Ovary (tissue), 9 donors: Measurements from ENCODE around the gene ADAD2. TPM values are rescaled to one million over a fixed set of nuclear protein-coding genes. Genes with fewer than 3 reads are reported as not detected.

Source experiments
- DNase-seq, 5 donors: peaks; one replicate each; pipeline ENCODE4 v3.0.0-alpha.2; 2019 to 2020
- H3K27ac ChIP-seq, 2 donors: fragments of 200-600 bp; one replicate each; pipeline versions ENCODE4 v1.5.1 to v1.8.0; 2019 to 2022
- H3K27me3 ChIP-seq: fragments of 200-600 bp; one replicate; pipeline ENCODE4 v1.8.0; 2022
- H3K36me3 ChIP-seq: fragments of 200-600 bp; sonication (generic); one replicate; pipeline ENCODE4 v1.5.1; 2019
- H3K4me1 ChIP-seq: one replicate; pipeline ENCODE4 v1.8.1; 2013; ENCODE audit warnings: mild to moderate bottlenecking, moderate library complexity; ENCODE audit not compliant: insufficient read depth
- H3K4me3 ChIP-seq: fragments of 200-600 bp; sonication (generic); one replicate; pipeline ENCODE4 v1.5.1; 2017
- H3K9me3 ChIP-seq, 2 donors: fragments of 200-600 bp in 1 of 2; sonication (generic) in 1 of 2; one replicate each; pipeline versions ENCODE4 v1.5.1 to v1.8.1; 2013 to 2019; ENCODE audit warnings: mild to moderate bottlenecking in 1 of 2, moderate library complexity in 1 of 2
- CTCF ChIP-seq, 3 donors: fragments of 450-650 bp in 2 of 3; fragments of 200-600 bp in 1 of 3; IDR thresholded peaks; one replicate each; pipeline versions ENCODE4 v1.5.1 to v1.8.0; 2016 to 2022; ENCODE audit warnings: antibody characterized with exemption in 3 of 3, mild to moderate bottlenecking in 1 of 3
- EP300 ChIP-seq: sonication (generic); formaldehyde crosslinking; IDR thresholded peaks from one replicate; pipeline ENCODE4 v1.6.1; 2017; ENCODE audit warnings: antibody characterized with exemption
- POLR2A ChIP-seq: fragments of 450-650 bp; IDR thresholded peaks from one replicate; pipeline ENCODE4 v1.6.1; 2017; ENCODE audit warnings: antibody characterized with exemption, mild to moderate bottlenecking, moderate library complexity
- WGBS, 3 donors: extraction: QIAGEN DNeasy Blood & Tissue Kit in 1 of 3; methylation state at CpG; one replicate each; pipeline versions ENCODE4 v1.1.5 to v1.1.7; 2013 to 2017; 5-methylcytosine and 5-hydroxymethylcytosine counted together
- intact Hi-C, 4 donors: fragments of 100-400 bp; cut with DNase I; formaldehyde crosslinking; loops; one replicate each; pipeline versions ENCODE4 v1.11.0 to v1.15.1; 2022 to 2023
- polyA plus RNA-seq, 2 donors: library from polyadenylated mRNA; stranded (reverse); fragments of 200-250 nt in 1 of 2; fragments of 350-450 nt in 1 of 2; fragmentation: Illumina TruSeq in 1 of 2; extraction: RNeasy Lipid Tissue Mini Kit (QIAGEN cat#74804) in 1 of 2; gene quantifications; one replicate each; pipeline ENCODE4 v1.2.3, GENCODE V29; 2013 to 2014
- total RNA-seq, 7 donors: library from RNA; depleted of rRNA in 2 of 7; stranded (reverse); fragments of >200 nt in 2 of 7; fragmentation: NEBNext Ultra II Directional in 3 of 7; extraction: Animal tissue kit (Norgen Biotek cat#: 25700) in 3 of 7; gene quantifications; one replicate each; pipeline versions ENCODE4 v1.1.0 to v1.2.4, GENCODE V29; 2016 to 2023
- donor health status: DM: no; HTN: no; CAD: no; lungs with moderate emphysema.
- donor health status: DM: no; HTN: no; CAD: no.
- donor health status: Bipolar disorder and iron deficiency.
- donor health status: DM: yes; HTN: yes; CAD: no.
- donor health status: DM: no; HTN: no; CAD: no.
- donor health status: DM: yes; HTN: yes; CAD: no.

Gene ADAD2
- total and polyA plus RNA-seq, 9 donors = 0.12 to 2.0 (median 0.84) TPM; not detected in 5

- no peak for DNase-seq
- WGBS, 3 donors = 87 to 90% (median 87%) methylated on average over 10 of the region's 10 CpGs
- Histone ChIP-seq H3K36me3 (no peaks in the 10 kb centered on the region), H3K27ac (no peak overlapping the region), H3K4me1 (no peaks in the 10 kb centered on the region), H3K9me3 (no peaks in the 10 kb centered on the region), H3K27me3 (no peaks in the 10 kb centered on the region), H3K4me3 (no peak overlapping the region)
- intact Hi-C loops = no loop called here
- TF ChIP-seq CTCF (IDR thresholded peaks at IDR 0.05) = no peak
- no peak for TF ChIP-seq POLR2A
- no peak for TF ChIP-seq EP300
These were observed 55.2 kb downstream of the ADAD2 start for GRCh38 chr16:84245956-84246678.

GRCh38 chr16:84246679-84247077 lies 55.7 kb downstream of the ADAD2 start:
- no peak for DNase-seq
- no peak overlapping the region for H3K27ac ChIP-seq
- H3K4me3 ChIP-seq = no peak overlapping the region
- 51 to 70% (median 54%) methylated on average over 5 of the region's 5 CpGs for WGBS, 3 donors
- H3K36me3 ChIP-seq = no peaks in the 10 kb centered on the region
- H3K9me3 ChIP-seq = no peaks in the 10 kb centered on the region
- H3K4me1 ChIP-seq = no peaks in the 10 kb centered on the region
- TF ChIP-seq EP300 = no peak
- no peak for TF ChIP-seq CTCF (IDR thresholded peaks at IDR 0.05)
- TF ChIP-seq POLR2A = no peak
- no peaks in the 10 kb centered on the region for H3K27me3 ChIP-seq
- intact Hi-C loops = no loop called here

Other genes with a start within 250 kb of the ADAD2 start
- gene OSGIN1, start 237.9 kb upstream of the ADAD2 start, total RNA-seq = 1 to 10 TPM; 2.0 to 9.3 (median 5.4) TPM
- 1 to 10 TPM in 1 of 2 donors, under 1 TPM in 1; 0.65 to 5.5 TPM for gene OSGIN1, start 237.9 kb upstream of the ADAD2 start, polyA plus RNA-seq
- under 1 TPM in 3 of 7 donors, not detected in 4; 0.20 to 0.50 (median 0.37) TPM for gene NECAB2, start 222.9 kb upstream of the ADAD2 start, total RNA-seq
- 1 to 10 TPM in 1 of 2 donors, under 1 TPM in 1; 0.65 to 1.6 TPM for gene NECAB2, start 222.9 kb upstream of the ADAD2 start, polyA plus RNA-seq
- gene SLC38A8, start 148.4 kb upstream of the ADAD2 start, total RNA-seq = under 1 TPM in 2 of 7 donors, not detected in 5; 0.62 to 0.66 TPM
- gene SLC38A8, start 148.4 kb upstream of the ADAD2 start, polyA plus RNA-seq = under 1 TPM in 1 of 2 donors, not detected in 1; 0.98 TPM
- gene MBTPS1, start 74.2 kb upstream of the ADAD2 start, total RNA-seq = 10 to 100 TPM; 78.8 to 99.2 (median 90.3) TPM
- gene MBTPS1, start 74.2 kb upstream of the ADAD2 start, polyA plus RNA-seq = 100 to 1,000 TPM in 1 of 2 donors, 10 to 100 TPM in 1; 73.8 to 122 TPM
- 10 to 100 TPM; 17.5 to 34.1 (median 27.2) TPM for gene HSDL1, start 46.0 kb upstream of the ADAD2 start, total RNA-seq
- gene HSDL1, start 46.0 kb upstream of the ADAD2 start, polyA plus RNA-seq = 10 to 100 TPM; 17.6 to 28.2 TPM
- 10 to 100 TPM in 1 of 7 donors, 1 to 10 TPM in 4, under 1 TPM in 2; 0.33 to 42.6 (median 3.6) TPM for gene DNAAF1, start 45.8 kb upstream of the ADAD2 start, total RNA-seq
- 1 to 10 TPM in 1 of 2 donors, under 1 TPM in 1; 0.95 to 1.1 TPM for gene DNAAF1, start 45.8 kb upstream of the ADAD2 start, polyA plus RNA-seq
- 10 to 100 TPM; 39.7 to 89.0 (median 58.4) TPM for gene TAF1C, start 4.1 kb upstream of the ADAD2 start, total RNA-seq
- 10 to 100 TPM; 14.1 to 63.8 TPM for gene TAF1C, start 4.1 kb upstream of the ADAD2 start, polyA plus RNA-seq
- not detected for gene KCNG4, start 48.9 kb downstream of the ADAD2 start, total RNA-seq
- gene KCNG4, start 48.9 kb downstream of the ADAD2 start, polyA plus RNA-seq = not detected
- 1 to 10 TPM in 4 of 7 donors, under 1 TPM in 3; 0.57 to 3.4 (median 2.1) TPM for gene WFDC1, start 103.7 kb downstream of the ADAD2 start, total RNA-seq
- gene WFDC1, start 103.7 kb downstream of the ADAD2 start, polyA plus RNA-seq = 10 to 100 TPM in 1 of 2 donors, 1 to 10 TPM in 1; 8.4 to 10.7 TPM
- 1 to 10 TPM in 4 of 7 donors, under 1 TPM in 1, not detected in 2; 0.67 to 8.5 (median 1.5) TPM for gene ATP2C2, start 177.4 kb downstream of the ADAD2 start, total RNA-seq
- gene ATP2C2, start 177.4 kb downstream of the ADAD2 start, polyA plus RNA-seq = under 1 TPM in 1 of 2 donors, not detected in 1; 0.10 TPM